Hematopoietic multipotent progenitor cell treated with erythropoietin and hydrocortisone succinate and interleukin-3 and kit ligand, for 6 days (in vitro differentiated cells): ENCODE data around the gene NCK2.
A peak's percentile ranks its signal among the peaks of the same experiment; 100 is the strongest.

Source experiments
- DNase-seq: peaks from one replicate; pipeline ENCODE4 v3.0.0-alpha.2; 2015

NCK2 gene

GRCh38 chr2:105903051-105903674 lies 158.5 kb downstream of the NCK2 start:
- DNase-seq: no peak

GRCh38 chr2:105904938-105905337 lies 160.2 kb downstream of the NCK2 start:
- DNase-seq: no peak

GRCh38 chr2:105906481-105906880 lies 161.8 kb downstream of the NCK2 start:
- no peak for DNase-seq

GRCh38 chr2:105907184-105907583 lies 162.5 kb downstream of the NCK2 start:
- DNase-seq: no peak

GRCh38 chr2:105909215-105909614 lies 164.5 kb downstream of the NCK2 start:
- DNase-seq: no peak

- DNase-seq: no peak
These were observed 166.0 kb downstream of the NCK2 start for GRCh38 chr2:105910497-105911238.

- no peak for DNase-seq
These were observed 166.7 kb downstream of the NCK2 start for GRCh38 chr2:105911425-105911824.

GRCh38 chr2:105912081-105912480 lies 167.4 kb downstream of the NCK2 start:
- no peak for DNase-seq

GRCh38 chr2:105915005-105915558 lies 170.4 kb downstream of the NCK2 start:
- no peak for DNase-seq

GRCh38 chr2:105917226-105917625 lies 172.5 kb downstream of the NCK2 start:
- no peak for DNase-seq

GRCh38 chr2:105917688-105918087 lies 173.0 kb downstream of the NCK2 start:
- no peak for DNase-seq

- DNase-seq: no peak
These were observed 174.6 kb downstream of the NCK2 start for GRCh38 chr2:105919191-105919811.

- peak; percentile 43 for DNase-seq
These were observed 175.1 kb downstream of the NCK2 start for GRCh38 chr2:105919826-105920225.

- no peak for DNase-seq
These were observed 179.6 kb downstream of the NCK2 start for GRCh38 chr2:105924271-105924670.

GRCh38 chr2:105924932-105925331 lies 180.2 kb downstream of the NCK2 start:
- no peak for DNase-seq

GRCh38 chr2:105925390-105925789 lies 180.7 kb downstream of the NCK2 start:
- no peak for DNase-seq

GRCh38 chr2:105926960-105927678 lies 182.4 kb downstream of the NCK2 start:
- DNase-seq: no peak

GRCh38 chr2:105928086-105928485 lies 183.4 kb downstream of the NCK2 start:
- no peak for DNase-seq

GRCh38 chr2:105928563-105928962 lies 183.9 kb downstream of the NCK2 start:
- no peak for DNase-seq

- no peak for DNase-seq
These were observed 184.8 kb downstream of the NCK2 start for GRCh38 chr2:105929516-105929915.

- DNase-seq: no peak
These were observed 187.9 kb downstream of the NCK2 start for GRCh38 chr2:105932582-105932981.

GRCh38 chr2:105933906-105934305 lies 189.2 kb downstream of the NCK2 start:
- no peak for DNase-seq

GRCh38 chr2:105934467-105934866 lies 189.8 kb downstream of the NCK2 start:
- DNase-seq: no peak
